GM18870 (cell line): Measurements from ENCODE around the gene CPXM2.

Experiments
- ATAC-seq: cut with Tn5 transposase; IDR thresholded peaks from one replicate; pipeline ENCODE4 v1.9.1; 2021; ENCODE audit warnings: moderate library complexity; ENCODE audit not compliant: unreplicated experiment

The CPXM2 gene

GRCh38 chr10:123891144-123892071, at the start of gene CPXM2:
TSS of gene CPXM2 (minus strand) at chr10:123891807. CDS start at chr10:123891659, 148 bp downstream.
- no peak for ATAC-seq

GRCh38 chr10:123939591-123939990, 48.0 kb upstream of the CPXM2 start:
- ATAC-seq = no peak

DNA sequence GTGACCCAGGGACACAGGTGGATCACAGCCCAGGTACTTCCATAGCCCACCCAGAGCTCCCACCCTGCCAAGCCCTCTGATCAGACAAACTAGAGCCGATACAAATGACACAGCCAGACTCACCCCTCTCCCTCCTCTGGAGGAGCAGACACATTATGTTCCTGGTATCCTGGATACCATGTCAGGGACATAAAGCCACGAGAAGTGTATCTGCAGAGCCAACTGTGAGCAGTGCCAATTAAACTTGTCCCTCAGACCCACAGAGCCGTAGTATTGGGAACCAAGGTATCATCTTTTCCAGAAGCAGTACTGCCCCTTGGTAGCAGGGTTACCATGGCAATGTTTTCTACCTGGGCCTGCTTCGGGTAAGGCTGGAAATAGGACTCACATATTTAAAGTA, 47.3 kb upstream of the CPXM2 start:
- no peak for ATAC-seq

DNA sequence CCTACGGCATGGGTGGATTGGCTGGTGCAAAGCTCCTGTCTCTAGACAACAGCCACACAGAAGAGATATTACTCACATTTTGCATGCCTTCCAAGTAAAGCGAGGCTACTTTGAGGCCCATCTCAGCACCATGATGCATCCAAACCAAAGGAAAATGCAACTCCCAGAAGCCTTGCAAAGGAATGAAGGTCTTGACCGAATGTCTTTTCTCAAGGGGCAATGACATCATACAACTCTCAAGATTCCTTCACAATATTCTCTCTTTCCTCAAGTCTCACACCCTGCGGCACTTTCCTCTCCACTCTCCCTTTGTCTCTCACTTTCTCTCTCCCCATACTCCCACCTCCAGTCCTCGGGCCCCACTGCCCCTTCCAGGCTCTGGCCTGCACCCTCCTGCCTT, 44.8 kb upstream of the CPXM2 start:
- ATAC-seq = no peak

GRCh38 chr10:123935680-123936079, 44.1 kb upstream of the CPXM2 start:
- no peak for ATAC-seq

- no peak for ATAC-seq
These were observed 43.2 kb upstream of the CPXM2 start for GRCh38 chr10:123934846-123935245.

DNA sequence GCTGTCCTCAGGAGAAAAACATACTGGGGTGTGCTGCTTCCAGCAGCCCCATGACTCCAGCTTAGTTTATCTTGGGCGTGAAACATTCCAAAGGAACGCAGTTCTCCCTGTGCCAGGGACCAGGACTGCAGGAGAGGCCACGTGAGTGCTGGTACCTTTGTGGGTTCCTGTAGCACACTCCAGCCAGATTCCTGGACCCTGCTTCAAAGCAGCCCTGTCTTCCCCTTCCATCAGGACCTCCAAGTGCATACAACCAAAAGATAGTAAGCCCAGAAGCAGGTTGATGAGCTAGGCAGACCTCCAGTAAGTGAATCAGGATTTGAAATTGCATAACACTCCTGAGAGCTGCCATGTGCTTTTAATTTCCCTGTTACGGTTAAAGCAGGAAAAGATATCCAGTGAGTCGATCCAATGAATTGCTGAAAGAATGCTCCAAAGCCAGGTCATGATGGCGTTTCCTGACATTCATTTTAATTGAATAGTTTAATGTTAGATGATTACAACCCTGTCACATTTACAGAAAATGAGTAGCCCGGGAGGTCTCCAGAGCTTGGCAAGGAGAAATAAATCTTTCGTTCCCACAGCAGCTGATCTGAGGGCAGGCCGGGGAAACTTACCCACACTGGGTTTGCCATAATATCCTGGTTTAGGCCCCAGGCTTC, 38.9 kb upstream of the CPXM2 start:
- ATAC-seq = no peak

GRCh38 chr10:123929791-123930190, 38.2 kb upstream of the CPXM2 start:
- no peak for ATAC-seq

GRCh38 chr10:123928427-123928826, 36.8 kb upstream of the CPXM2 start:
- no peak for ATAC-seq

GRCh38 chr10:123926401-123927264, 35.0 kb upstream of the CPXM2 start:
- no peak for ATAC-seq

DNA sequence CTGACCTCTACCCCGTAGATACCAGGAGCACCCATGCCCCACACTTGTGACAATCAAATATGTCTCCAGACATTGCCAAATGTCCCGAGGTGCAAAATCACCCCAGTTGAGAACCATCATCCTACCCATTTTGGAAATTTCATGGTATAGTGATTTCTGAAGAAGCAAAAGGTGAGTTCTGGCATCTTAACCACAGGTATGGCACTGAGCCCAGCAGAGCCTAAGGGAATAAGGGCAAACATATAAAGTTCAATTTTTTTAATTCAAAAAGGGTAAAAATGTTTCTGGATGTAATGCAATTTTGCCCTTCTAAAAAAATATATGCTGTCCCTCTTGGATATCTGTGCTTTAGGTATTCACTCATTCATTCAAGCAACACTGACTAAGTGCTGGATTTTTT, 30.5 kb upstream of the CPXM2 start:
- ATAC-seq = no peak

- no peak for ATAC-seq
These were observed 25.2 kb upstream of the CPXM2 start for GRCh38 chr10:123916775-123917174.

GRCh38 chr10:123913688-123914268, 22.2 kb upstream of the CPXM2 start:
- no peak for ATAC-seq

DNA sequence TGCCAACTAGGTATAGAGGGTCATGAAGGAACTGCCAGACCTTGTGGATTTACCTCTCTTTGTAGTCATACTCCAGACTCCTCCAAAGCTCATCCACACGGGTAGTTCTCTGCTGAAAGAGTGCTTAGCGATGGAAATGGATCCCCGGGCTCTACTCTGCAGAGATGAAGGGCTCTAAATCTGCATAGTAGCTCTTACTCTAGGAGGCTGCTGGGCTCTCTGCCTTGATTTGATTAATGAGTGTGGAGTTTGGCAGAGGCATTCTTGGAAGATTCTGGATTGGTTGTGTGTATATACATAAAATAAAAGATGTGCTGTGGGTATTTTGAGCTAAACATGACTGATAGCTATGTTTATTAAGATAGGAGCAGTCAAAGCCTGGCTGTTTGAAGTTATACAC, 21.3 kb upstream of the CPXM2 start:
- no peak for ATAC-seq

- ATAC-seq = no peak
These were observed 20.9 kb upstream of the CPXM2 start for GRCh38 chr10:123912466-123912865.

DNA sequence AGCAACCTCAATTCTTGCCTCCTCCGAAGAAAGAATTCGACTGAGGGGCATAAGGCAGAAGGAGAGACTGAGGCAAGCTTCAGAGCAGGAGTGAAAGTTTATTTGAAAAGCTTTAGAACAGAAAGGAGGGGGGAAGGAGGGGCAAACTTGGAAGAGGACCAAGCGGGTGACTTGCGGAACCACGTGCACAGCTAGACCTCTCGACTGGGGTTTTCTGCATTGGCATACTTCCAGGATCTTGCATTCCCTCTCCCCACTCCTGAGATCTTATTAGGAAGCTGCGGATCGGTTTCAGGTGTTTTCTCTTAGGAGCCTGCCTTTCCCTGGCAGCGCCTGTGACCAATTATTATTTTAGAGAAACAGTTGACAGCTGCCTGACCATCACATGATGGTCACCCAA, 20.3 kb upstream of the CPXM2 start:
- ATAC-seq = no peak

- ATAC-seq = no peak
These were observed 18.3 kb upstream of the CPXM2 start for GRCh38 chr10:123909866-123910265.

DNA sequence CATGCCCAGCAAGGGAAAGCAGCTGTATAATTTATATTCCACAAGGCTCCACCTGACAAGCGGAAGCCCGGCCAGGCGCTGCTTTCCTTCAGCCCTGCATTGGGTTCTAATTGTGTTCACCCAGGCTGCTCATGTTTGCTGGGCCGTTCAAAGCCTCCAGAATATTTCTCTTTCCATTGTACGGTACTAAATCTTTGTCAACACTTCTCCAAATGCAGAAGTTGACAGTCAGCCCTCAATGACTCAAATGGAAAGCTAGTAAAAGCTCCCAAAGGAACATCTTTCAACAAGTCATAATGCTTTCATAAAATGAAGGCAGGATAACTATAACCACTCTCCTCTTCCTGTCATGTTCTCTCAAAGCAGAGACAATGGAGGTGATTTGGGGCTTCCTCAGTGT, 17.8 kb upstream of the CPXM2 start:
- no peak for ATAC-seq

DNA sequence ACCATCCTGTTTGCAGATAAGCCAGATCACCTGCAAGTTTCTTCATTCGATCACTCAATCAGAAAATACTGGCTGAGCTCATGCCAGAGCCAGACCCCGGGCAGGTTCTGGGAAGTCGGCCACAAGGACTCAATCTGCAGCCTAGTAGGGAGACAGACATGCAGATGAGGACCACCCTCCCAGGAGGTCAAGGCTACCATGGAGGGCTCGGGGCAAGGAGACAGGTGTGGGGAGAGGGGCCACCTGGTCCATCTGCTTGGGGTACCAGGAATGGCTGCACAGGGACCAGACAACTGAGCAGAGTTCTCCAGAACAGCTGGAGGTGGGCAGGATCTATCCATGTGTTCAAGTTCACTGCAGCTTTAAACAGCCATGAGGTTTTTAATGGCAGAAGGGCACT, 16.8 kb upstream of the CPXM2 start:
- no peak for ATAC-seq

- no peak for ATAC-seq
These were observed 15.5 kb upstream of the CPXM2 start for GRCh38 chr10:123906884-123907652.
